WTC11 (cell line): ENCODE measurements around the gene RGS12.

Source experiments
- ESRRA ChIP-seq: sonication (generic); formaldehyde crosslinking; IDR thresholded peaks from 2 replicates; pipeline ENCODE4 v1.8.1; 2022; ENCODE audit warnings: mild to moderate bottlenecking, missing genetic modification reagents, borderline replicate concordance
- KAT7 ChIP-seq: sonication (generic); formaldehyde crosslinking; IDR thresholded peaks from 2 replicates; pipeline ENCODE4 v1.8.1; 2023; ENCODE audit warnings: missing genetic modification reagents, mild to moderate bottlenecking, borderline replicate concordance
- NR3C1 ChIP-seq: sonication (generic); formaldehyde crosslinking; conservative IDR thresholded peaks from 2 replicates; pipeline ENCODE4 v1.8.1; 2023; ENCODE audit warnings: low read depth, mild to moderate bottlenecking, missing genetic modification reagents
- TCF7 ChIP-seq: sonication (generic); formaldehyde crosslinking; IDR thresholded peaks from 2 replicates; pipeline ENCODE4 v1.8.0; 2022; ENCODE audit warnings: mild to moderate bottlenecking, low read depth, missing genetic modification reagents, moderate library complexity
- ZNF138 ChIP-seq: sonication (generic); formaldehyde crosslinking; conservative IDR thresholded peaks from 2 replicates; pipeline ENCODE4 v1.8.1; 2022; ENCODE audit warnings: mild to moderate bottlenecking, moderate library complexity, missing genetic modification reagents
- TF ChIP-seq, protein P1 (sequence below): fragments of 200-600 bp; IDR thresholded peaks from 2 replicates; pipeline ENCODE4 v1.8.0; 2022; ENCODE audit warnings: antibody characterized with exemption
- TF ChIP-seq, protein P2 (sequence below): sonication (generic); formaldehyde crosslinking; IDR thresholded peaks from 2 replicates; pipeline ENCODE4 v1.8.0; 2022; ENCODE audit warnings: mild to moderate bottlenecking, missing genetic modification reagents
- TF ChIP-seq, protein P3 (sequence below): sonication (generic); formaldehyde crosslinking; IDR thresholded peaks from 2 replicates; pipeline ENCODE4 v1.8.0; 2022; ENCODE audit warnings: mild to moderate bottlenecking, missing genetic modification reagents
- TF ChIP-seq, protein P4 (sequence below): sonication (generic); formaldehyde crosslinking; conservative IDR thresholded peaks from 2 replicates; pipeline ENCODE4 v1.8.1; 2022; ENCODE audit warnings: mild to moderate bottlenecking, missing genetic modification reagents

DNA sequence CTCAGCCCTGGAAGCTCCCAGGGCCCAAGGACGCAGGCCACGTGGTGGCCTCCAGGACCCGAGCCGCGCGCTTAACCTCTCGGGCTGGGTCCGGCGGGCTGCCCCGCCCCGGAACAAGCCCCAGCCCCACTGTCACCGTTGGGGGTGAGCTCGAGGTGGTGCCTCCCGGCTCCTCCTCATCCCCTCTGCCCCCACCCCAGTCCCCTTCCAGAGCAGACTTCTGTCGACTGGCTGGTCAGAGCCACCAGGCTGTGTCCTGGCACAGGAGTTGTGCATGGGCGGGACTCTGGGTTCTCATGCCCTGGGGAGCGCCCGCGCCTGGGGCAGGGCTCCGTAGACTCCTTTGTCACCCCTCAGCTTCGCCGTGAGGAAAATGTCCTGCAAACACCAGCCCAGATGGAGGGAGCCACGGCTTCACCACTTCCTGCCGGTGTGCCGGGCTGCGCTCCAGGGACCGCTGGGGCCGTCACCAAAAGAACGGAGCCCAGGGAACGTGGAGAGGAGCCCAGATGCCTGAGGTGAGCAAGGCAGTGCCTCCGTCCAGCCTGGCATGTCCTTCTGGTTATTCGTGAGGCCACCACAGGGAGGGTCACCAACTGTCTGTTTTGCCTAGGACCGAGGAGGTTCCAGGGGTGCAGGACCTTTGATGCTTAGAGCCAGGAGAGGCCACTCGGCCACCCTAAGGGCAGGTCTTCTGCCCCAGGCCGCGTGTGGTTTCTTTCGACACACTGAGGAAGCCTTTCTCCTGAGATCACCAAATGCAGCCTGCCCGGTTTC is 7.1 kb upstream of the RGS12 start:
- TF ChIP-seq, protein P1, sequence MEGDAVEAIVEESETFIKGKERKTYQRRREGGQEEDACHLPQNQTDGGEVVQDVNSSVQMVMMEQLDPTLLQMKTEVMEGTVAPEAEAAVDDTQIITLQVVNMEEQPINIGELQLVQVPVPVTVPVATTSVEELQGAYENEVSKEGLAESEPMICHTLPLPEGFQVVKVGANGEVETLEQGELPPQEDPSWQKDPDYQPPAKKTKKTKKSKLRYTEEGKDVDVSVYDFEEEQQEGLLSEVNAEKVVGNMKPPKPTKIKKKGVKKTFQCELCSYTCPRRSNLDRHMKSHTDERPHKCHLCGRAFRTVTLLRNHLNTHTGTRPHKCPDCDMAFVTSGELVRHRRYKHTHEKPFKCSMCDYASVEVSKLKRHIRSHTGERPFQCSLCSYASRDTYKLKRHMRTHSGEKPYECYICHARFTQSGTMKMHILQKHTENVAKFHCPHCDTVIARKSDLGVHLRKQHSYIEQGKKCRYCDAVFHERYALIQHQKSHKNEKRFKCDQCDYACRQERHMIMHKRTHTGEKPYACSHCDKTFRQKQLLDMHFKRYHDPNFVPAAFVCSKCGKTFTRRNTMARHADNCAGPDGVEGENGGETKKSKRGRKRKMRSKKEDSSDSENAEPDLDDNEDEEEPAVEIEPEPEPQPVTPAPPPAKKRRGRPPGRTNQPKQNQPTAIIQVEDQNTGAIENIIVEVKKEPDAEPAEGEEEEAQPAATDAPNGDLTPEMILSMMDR = no peak
- TF ChIP-seq, protein P2, sequence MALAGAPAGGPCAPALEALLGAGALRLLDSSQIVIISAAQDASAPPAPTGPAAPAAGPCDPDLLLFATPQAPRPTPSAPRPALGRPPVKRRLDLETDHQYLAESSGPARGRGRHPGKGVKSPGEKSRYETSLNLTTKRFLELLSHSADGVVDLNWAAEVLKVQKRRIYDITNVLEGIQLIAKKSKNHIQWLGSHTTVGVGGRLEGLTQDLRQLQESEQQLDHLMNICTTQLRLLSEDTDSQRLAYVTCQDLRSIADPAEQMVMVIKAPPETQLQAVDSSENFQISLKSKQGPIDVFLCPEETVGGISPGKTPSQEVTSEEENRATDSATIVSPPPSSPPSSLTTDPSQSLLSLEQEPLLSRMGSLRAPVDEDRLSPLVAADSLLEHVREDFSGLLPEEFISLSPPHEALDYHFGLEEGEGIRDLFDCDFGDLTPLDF = no peak
- TF ChIP-seq ESRRA (CRISPR knock-in tag) = no peak
- TF ChIP-seq, protein P3, sequence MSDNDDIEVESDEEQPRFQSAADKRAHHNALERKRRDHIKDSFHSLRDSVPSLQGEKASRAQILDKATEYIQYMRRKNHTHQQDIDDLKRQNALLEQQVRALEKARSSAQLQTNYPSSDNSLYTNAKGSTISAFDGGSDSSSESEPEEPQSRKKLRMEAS (CRISPR knock-in tag) = no peak
- no peak for TF ChIP-seq NR3C1 (CRISPR knock-in tag)
- TF ChIP-seq TCF7 (CRISPR knock-in tag) = no peak
- TF ChIP-seq ZNF138 (CRISPR knock-in tag) = no peak
- no peak for TF ChIP-seq KAT7 (CRISPR knock-in tag)
- TF ChIP-seq, protein P4, sequence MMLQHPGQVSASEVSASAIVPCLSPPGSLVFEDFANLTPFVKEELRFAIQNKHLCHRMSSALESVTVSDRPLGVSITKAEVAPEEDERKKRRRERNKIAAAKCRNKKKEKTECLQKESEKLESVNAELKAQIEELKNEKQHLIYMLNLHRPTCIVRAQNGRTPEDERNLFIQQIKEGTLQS = no peak
